HG02973 (cell line): Measurements from ENCODE around the gene SYNE1.
A peak's percentile ranks its signal among the peaks of the same experiment; 100 is the strongest.
"Not testable (repeated sequence)": the region's sequence is repeated elsewhere in the genome, so short reads cannot be mapped to it uniquely, and the experiment has no call there.

Experiments used
- ATAC-seq: cut with Tn5 transposase; IDR thresholded peaks from one replicate; pipeline ENCODE4 v1.9.1; 2021; ENCODE audit warnings: moderate library complexity; ENCODE audit not compliant: unreplicated experiment

The SYNE1 gene

DNA sequence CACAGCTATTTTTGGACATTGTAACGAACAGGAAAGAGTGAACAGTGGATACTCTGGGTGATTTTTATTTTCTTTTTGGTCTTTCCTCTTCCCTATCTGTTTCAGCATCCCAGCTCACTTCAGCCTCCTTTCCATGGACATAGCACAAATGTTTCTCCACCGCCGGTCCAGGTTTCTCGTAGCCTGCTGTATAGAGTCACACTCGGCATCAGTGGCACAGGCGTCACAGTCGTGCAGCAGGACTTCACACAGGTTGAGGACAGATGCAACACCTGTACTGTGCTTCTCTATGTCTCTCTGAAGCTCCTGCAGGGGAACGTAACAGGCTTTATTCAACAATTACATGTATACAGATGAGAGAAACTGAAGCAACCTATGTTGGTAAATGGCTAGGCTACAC, 481.4 kb downstream of the SYNE1 start:
- ATAC-seq: no peak

DNA sequence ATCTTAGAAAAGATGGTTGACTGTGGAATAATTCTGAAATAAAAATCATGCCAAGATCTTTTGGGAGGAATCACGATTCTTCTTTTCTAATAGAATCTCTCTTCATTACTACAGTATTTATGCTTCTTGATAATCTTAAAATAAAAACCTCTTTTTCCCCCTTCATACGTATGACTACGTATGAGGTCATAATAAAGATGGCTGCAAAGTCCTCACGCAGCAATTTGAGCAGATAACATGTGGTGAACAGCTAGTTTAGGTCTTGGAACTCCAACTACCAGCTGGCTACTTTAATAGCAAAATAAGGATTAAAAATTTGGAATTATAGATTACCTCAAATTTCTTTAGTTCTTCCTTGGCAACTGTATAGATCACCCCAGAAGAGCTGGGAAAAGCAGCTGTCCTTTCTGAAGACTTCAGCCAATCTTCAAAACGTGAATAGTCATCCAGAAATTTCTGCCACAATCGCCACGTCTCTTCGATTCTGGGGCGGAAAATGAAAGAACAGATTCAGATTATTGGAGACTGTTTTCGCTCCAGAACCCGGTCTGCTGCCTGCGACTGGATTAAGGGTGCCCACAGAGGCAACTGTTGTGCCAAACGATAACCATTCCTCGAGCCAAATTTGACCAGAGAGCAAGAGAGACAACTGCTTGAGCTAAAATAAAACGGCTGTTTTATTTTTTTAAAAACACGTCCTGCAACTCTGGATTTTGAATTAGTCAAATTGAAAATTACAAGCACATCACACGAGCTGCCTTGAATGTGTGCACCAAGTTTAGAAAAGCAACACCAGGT, 482.4 kb downstream of the SYNE1 start:
- ATAC-seq: no peak

DNA sequence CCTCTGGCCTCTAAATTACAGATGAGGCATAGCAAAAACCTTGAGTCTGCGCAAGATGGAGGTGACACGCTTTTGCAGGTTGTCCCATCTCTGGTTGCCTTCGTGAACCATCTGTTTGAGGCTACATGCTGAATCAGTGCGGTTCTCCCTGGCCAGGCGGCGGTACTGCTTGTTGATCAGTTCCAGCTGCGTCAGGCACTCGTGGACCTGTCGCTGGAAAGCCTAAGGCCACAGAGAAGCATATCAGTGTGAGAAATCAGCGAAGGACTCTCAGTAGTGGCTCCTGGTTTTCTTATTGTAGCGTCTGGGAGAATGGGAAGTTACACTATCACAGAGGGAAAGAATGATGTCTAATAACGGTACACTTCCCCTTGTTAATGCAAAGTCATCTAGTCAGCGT, 485.2 kb downstream of the SYNE1 start:
- ATAC-seq: no peak

DNA sequence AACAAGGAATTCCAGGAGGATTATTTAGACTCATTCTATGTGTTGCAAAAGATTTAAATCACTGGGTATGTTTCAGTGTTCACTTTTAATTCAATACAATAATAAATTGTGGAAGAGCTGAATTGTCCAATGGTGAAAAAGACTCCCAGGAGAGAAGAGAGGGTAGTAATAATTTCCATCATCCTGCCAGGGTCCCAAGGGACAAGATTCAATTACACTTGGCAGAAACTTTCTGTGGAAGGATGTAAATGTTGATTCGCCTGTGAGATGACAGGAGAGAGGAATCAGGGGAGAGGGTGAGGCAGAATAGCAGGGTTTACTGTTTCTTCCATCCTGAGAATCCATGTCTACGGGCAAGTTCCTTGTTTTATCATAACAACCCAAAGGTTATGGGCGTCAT, 487.0 kb downstream of the SYNE1 start:
- no peak for ATAC-seq

DNA sequence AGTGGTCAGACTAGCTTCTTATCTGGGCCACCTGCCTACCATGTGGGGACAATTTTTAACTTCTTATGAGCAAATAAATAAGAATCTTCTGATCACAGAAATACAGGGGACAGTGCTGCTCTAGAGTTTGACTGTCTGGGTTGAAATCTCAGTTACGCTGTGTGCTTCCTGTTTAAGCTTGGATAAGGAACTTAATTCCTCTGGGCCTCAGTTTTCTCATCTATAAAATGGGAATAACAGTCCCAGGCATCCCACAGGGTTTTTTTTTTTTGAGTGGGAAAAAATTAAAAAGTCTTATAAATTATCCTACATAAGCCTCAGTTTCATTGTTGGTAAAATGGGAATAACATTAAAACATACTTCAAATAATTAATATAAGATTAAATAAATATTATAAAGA, 488.8 kb downstream of the SYNE1 start:
- ATAC-seq: no peak

DNA sequence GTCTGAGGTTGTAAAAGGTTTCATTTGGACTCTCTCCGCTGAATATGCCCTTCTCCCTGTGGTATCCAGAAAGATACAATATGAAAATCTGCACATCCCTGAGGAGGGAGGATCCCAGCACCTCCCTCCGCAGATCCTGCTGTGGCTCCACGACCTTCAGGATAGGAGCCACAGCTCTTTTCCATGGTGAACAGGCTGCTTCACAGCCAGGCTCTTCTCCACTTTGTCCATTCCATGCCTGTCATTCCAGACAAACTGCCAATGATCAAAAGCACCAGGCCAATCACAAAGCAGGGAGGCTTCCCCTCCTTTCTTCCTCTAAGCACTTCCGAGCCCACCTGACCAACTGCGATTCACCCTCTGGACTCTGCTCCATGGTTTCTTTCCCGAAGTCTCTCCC, 489.9 kb downstream of the SYNE1 start:
- no peak for ATAC-seq

DNA sequence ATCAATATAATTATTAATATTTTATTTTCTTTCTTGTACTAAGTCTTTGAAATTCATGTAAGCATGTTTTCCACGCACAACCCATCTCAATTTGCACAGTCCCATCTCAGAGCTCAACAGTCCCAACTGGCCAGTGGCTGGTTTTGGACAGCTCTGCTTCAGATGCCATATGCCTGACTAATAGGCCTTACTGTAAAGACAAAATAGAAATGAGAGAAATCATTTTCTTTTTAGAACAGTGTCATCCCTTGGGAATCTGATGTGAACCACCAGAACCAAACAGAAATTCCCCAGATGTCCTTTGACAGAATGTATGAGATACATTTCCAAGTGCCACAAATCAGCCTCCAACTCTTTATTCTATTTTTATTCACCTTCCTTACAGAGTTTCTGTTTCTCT, 490.8 kb downstream of the SYNE1 start:
- no peak for ATAC-seq

DNA sequence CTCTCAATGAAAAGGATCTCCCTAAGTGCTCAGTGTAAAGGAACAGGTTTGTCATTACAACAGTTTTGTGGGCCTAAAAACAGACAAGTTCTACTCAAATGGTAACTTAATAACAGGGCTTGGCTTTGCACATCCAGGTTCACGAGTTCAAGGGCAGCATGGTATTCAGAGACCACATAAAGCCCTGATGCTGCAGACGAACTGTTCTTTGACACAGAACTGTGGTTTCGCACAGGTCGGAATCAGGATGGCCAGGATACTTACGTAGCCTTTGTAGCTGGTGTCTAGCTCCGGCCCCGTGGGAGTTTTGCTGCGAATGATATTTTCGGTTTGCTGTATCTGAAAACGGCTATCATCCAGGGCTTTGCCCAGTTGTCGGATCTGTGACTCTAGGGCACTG, 493.8 kb downstream of the SYNE1 start:
- no peak for ATAC-seq

DNA sequence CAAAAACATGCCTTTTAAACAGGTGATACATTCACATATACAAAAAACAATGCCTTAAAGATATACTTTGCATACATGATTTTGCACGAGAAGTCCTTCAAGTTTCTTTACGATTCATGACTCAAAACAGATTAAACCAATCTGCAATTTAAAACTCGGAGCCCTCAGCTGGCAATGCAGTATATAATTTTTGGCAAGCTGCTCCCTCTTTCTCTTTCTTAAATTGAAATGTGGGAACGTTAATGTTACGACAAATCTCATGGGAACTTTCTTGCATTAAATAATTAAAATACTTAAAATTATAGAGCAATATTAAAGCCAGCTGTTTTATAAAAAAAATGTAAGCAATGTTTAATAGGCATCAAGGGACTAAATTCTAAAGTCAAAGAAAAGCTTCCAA, 495.1 kb downstream of the SYNE1 start:
- ATAC-seq: no peak

DNA sequence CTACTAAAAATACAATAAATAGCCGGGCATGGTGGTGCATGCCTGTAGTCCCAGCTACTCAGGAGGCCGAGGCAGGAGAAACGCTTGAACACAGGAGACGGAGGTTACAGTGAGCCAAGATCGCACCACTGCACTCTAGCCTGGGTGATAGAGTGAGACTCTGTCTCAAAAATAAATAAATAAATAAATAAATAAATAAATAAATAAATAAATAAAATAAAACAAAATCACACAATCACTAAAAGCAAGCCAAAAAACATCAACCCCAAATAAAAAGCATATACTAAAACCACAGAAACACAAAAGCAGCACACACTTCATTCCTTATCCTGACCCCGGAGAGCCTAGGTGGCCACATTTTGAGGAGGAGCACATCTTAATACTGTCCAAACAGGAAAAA, 498.8 kb downstream of the SYNE1 start:
- ATAC-seq: not testable (repeated sequence)

DNA sequence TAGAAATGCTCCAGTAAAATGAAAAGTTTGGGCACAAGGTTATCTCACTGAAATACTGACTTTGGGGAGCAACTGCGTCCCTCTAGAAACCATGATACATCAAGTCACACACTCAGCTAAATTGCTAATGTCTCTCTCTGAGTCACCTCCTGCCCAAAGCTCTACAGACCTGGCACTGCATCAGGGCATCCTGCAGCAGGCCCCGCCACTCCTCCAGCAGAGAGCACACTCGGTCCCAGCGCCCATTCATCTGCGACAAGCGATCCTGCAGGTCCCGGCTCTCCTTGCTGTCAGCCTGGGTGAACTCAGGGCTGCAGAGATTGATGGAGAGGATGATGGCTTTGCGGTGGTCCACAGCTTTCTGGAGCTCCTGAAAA, 500.7 kb downstream of the SYNE1 start:
- no peak for ATAC-seq

DNA sequence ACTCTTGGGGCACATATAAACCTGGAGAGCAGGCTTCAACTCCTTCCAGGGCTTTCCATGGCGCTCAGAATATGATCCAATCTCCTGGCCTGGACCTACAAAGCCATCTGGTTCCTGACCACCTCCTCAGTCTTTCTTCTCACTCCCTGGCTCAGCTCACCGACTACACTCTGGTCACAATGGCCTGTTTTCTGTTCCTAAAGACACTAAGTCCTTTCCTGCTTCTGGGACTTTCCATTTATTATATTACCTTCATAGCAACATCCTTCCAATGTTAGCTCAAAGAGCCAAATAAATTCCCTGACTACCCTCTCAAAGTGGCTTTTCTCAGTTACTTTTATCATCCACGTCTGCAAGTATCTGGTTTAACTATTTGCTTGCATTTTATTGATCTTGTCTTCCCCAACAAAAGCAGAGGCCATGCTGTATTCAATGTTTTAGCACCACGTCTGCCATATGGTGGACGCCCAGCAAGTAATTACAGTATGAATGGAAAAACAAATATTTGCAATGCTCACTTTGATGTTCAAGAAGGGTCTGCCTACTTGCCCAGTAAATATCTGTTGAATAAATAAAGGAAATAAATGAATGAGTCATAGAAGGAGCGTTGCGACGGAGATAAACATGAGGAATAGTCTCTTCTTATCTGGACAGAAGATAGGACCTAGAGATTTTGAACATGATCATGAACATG, 501.3 kb downstream of the SYNE1 start:
- ATAC-seq: no peak

DNA sequence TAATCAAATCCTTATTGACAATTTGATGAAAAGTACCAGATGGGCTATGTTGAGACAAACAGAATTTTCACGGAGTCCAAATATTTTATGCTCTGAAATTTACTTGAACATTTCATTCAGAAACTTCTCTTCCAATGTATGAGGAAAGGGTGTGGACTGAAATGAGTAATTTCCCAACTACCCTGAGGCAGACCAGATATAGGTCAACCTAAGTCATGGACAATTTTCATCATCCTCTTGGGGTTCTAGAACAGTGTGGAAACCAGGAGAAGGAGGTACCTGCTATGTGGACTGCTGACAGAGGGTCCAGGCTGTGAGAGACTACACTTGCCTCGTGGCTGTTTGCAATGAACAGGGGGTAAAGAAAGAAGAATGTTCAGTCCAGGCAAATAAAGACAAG, 506.7 kb downstream of the SYNE1 start:
- no peak for ATAC-seq

DNA sequence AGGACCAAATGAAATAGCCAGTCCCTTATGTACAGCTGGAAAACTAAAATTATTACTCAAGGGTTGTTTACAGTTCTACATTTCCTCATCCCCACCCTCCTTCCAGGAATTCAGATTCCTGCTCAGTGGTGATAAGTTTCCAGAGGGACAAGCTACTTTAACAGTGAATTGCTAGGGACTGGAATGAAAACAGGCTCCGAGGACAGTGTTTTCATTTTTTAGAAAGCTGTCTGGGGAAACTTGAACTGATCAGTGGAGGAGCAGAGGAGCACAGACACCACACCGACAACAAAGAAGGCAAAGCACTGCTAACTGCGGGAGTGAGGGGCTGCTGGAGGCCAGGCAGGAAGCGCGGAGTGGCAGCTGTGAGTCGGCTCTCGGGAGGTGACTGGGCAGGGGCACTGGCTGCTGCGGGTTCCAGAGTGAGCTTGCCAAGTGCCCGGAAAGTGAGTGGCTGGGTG, 507.4 kb downstream of the SYNE1 start:
- no peak for ATAC-seq

DNA sequence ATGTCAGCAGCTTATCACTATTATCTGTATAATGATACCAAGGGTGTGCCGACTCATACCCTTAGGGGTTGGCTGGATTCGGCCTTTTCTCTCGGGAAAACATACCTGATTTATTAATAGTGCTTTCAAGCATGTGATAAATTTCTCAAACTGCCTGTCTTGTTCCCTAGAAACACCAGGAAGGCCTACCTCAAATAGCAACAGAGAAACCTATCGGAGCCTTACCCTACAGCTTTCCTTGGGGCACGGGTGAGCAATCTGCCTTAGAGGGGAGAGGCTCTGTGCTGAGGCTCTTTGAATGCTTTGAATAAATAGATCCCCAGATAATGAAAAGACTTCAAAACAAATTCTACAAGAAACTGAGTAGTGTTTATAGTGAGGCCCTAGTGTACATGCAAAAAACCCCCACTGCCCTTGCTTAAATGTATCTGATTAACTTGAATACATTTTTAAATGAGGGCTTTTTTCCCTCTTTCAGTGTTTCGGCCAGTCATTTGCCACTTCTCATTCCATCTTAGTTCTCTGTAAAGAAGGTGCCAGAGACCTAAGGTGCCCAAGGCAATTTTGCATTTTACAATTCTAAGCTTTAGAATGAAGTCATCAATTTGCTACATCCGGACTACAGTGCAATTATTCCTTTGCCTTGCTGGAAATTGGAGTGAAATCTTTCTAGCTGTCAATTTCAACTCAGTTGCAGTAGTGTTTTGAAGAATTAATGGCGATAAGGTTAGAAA, 509.6 kb downstream of the SYNE1 start:
- no peak for ATAC-seq

DNA sequence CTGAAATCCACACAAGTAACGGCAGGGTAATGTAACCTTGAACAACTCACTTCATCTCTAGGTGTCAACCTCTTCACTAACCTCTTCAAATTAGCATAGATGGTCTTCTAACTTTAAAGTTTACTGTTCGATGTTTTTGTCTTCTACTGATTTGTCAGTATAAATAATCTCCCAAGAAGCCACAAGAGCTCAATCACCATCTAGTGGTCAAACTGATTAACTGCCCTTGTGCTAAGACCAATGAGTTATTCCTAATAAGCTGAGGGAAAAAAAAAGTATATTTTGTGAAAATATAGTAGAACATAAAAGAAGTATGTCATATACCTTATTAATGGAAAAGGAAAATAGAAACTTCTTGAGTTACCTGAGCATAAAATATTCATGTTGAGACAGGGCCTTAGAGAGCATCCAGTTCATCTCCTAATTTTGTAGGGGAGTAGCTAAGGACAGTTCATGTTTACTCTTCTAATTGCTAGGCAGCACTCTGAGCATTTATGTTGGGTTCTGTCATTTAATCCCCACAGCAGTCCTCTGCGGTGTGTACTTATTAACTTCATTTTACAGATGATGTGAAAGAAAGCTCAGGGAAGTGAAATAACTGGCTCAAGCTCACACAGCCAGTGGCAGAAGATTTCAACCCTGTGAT, 512.6 kb downstream of the SYNE1 start:
- peak; percentile 76 for ATAC-seq

DNA sequence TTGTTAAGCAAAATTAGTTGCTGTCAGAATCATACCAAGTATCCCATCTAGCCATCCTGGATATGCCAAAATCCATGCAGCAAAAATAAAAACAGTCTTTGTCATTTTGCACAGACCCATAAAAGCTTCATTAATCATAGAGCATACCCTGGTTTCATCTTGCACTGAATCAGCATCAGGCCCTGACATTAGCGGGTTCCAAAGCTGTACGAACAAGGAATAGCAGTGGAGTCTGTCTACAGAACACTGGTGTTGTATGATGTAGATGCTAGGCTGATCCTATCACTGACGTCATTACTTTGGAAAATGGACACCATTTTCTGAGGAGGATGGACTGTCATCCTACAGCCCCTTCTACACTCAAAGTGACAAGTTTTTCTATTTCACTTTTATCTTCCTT, 514.1 kb downstream of the SYNE1 start:
- no peak for ATAC-seq

DNA sequence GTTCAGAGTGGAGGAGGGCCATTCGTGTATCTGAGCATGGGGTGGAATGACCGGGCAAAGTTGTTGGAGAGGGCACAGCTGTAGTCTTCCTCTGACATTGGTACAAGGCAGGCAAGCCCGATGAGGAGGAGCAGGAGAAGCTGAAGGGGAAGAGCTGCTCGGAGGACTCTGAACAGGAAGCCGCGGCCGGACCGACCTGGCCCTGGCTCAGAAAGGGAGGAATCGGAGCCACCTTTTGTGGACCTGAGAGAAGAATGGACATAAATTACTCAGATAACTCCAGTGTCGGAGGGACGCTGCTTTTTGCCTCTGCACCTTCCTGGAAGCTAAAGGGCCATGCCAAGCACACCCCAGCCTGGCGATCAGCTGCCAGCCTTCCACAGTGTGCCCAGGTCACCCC, 514.7 kb downstream of the SYNE1 start:
- ATAC-seq: no peak

DNA sequence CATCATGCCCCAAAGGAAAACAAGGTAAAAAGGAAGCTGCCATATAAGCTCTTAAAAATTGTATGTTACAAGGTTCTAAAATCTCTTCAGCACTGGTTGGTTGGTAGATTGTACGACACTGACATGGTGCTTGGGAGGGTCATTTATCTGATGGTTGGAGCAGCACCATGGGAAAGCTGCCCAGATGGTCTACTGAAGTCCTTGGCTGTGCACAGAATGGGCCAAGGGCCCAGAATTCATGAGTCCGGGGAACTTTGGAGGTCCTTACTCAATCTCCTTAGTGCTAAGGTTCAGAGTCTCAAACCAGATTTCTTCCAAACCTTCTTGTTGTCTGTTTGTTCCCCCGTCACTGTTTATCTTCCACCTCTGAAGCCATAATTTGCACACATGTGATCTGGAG, 515.3 kb downstream of the SYNE1 start:
- no peak for ATAC-seq

DNA sequence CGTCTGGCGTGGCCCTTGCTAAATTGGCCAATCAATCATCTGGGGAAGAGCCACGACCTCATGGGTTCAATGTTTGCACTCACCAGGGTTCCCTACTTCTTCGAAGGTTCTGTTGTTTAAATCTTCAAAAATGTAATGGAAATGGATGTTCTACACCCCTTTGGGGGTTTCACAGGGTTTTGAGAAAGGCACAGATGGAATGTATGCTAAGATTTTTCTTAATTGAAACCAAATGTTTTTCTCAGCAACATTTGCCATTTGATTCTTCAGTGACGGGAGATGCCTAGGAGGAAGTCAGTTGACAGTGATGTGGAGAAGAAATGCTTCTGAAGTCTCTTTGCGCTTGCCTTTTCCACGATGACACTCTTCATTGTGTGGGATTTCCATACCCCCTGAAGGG, 517.3 kb downstream of the SYNE1 start:
- no peak for ATAC-seq

DNA sequence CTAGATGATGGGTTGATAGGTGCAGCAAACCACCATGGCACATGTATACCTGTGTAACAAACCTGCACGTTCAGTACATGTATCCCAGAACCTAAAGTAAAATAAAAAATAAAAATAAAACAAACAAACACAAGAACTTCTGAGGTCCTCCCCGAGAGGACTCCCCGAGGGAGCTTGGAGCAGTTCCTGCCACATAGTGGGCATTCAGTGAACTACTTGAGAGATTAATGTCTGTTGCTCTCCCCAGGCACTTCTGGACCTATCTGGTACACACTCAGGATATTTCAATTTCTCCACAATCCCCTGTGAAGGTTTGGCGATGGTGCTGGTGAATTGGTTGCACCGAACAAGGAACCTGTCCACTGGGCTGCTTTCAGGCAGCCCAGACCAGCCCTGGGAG, 518.5 kb downstream of the SYNE1 start:
- ATAC-seq: no peak
